ENCODE results near the gene VPS13D.

The VPS13D gene

DNA sequence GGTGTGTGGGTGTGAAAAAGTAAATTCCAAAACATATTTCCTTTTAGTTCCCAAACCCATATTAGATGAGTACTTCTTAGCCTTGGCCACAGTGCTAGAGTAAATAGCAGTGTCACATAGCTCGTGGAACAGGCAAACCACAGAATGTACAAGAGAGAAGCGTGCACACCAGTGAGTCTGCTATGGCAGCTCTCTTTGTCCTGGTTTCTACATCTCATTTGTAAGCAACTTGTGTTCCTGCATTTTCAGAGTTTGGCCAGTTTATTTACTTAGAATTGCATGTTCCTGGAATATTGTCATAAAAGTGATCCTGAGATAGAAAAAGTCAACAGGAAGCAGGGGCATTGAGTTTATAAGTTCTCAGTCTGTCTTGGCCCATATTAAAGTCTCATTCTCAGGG, 246.1 kb downstream of the VPS13D start:
- H3K4me3 ChIP-seq (ENCODE audit: low read length): no peak overlapping the region
- no peak for TF ChIP-seq CTCF (IDR thresholded peaks at IDR 0.05; ENCODE audit: insufficient read depth, low read depth, low read length, missing control alignments)
- DNase-seq (ENCODE audit: low read depth): no peak

GRCh38 chr1:12477314-12477713, 247.5 kb downstream of the VPS13D start:
- no peak overlapping the region for H3K4me3 ChIP-seq (ENCODE audit: low read length)
- TF ChIP-seq CTCF (IDR thresholded peaks at IDR 0.05; ENCODE audit: insufficient read depth, low read depth, low read length, missing control alignments): no peak
- DNase-seq (ENCODE audit: low read depth): no peak

GRCh38 chr1:12477936-12478611, 248.2 kb downstream of the VPS13D start:
- no peak for TF ChIP-seq CTCF (IDR thresholded peaks at IDR 0.05; ENCODE audit: insufficient read depth, low read depth, low read length, missing control alignments)
- DNase-seq (ENCODE audit: low read depth): peak; percentile 84
- H3K4me3 ChIP-seq (ENCODE audit: low read length): no peak overlapping the region

DNA sequence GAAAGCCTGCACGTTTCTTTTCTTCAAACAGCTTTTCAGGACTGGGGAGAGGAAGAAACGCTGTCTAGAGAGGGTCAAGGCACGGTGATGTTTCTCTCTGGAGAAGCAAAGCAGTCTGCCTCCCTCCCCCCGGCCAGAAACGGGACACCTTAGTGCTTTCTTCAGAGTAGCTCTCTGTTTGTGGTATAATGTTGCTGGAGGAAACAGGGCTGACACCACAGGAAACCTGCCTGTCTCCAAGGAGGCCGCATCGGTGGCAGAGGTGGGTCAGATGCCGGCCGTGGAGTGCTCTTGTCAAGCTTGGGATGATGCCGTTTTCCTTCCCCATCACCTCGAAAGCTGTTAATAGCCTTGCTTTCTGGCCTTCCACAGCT, 248.8 kb downstream of the VPS13D start:
- no peak for TF ChIP-seq CTCF (IDR thresholded peaks at IDR 0.05; ENCODE audit: insufficient read depth, low read depth, low read length, missing control alignments)
- no peak overlapping the region for H3K4me3 ChIP-seq (ENCODE audit: low read length)
- no peak for DNase-seq (ENCODE audit: low read depth)

GRCh38 chr1:12479311-12479710, 249.5 kb downstream of the VPS13D start:
- DNase-seq (ENCODE audit: low read depth): no peak
- H3K4me3 ChIP-seq (ENCODE audit: low read length): no peak overlapping the region
- no peak for TF ChIP-seq CTCF (IDR thresholded peaks at IDR 0.05; ENCODE audit: insufficient read depth, low read depth, low read length, missing control alignments)

GRCh38 chr1:12480041-12480440, 250.2 kb downstream of the VPS13D start:
- no peak for TF ChIP-seq CTCF (IDR thresholded peaks at IDR 0.05; ENCODE audit: insufficient read depth, low read depth, low read length, missing control alignments)
- H3K4me3 ChIP-seq (ENCODE audit: low read length): no peak overlapping the region
- no peak for DNase-seq (ENCODE audit: low read depth)

DNA sequence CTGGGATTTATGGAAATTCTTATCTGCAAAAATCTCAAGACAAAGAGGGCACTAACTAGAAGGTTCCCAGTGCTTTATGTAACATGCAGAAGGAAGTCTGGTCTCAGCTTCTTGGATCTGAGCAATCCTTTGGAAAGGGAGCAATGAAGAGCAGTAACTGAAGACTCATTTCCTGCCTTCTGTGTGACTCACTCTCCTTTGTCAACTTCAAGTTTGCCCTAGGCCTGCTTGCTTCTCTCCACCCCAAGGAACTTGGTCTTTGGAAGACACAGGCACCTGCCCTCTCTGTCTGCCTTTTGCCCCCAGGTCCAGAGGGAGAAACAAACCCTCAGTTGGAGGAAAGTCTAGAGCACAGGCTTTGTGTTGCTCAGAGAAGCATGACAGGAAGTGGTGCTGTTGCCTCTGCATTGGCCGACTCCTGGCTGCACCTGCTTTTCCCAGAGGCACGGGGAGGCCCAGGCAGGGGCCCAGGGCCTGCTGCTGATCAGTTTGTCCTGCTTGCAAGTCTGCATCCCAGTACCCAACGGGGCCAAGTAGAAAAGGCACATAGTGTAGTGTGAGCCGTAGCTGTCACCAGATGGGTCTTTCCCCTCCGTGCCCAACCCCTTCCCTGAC, 251.0 kb downstream of the VPS13D start:
- no peak for TF ChIP-seq CTCF (IDR thresholded peaks at IDR 0.05; ENCODE audit: insufficient read depth, low read depth, low read length, missing control alignments)
- H3K4me3 ChIP-seq (ENCODE audit: low read length): no peak overlapping the region
- peak; percentile 94 for DNase-seq (ENCODE audit: low read depth)
